GM19099 (cell line): ENCODE measurements around the gene TNFSF12.

Experiments used
- POLR2A ChIP-seq: IDR thresholded peaks from 3 replicates; pipeline ENCODE4 v1.6.1; 2011; ENCODE audit warnings: low read depth; ENCODE audit not compliant: insufficient read length; ENCODE audit errors: extremely low read depth

Gene TNFSF12

GRCh38 chr17:7548585-7549400 is at the start of gene TNFSF12:
Gene TNFSF12 (plus strand): TSS chr17:7549058. CDS start chr17:7549154, 96 bp downstream.
- TF ChIP-seq POLR2A, result peak; percentile 76

GRCh38 chr17:7499161-7499560 is 49.7 kb upstream of the TNFSF12 start:
- no peak for TF ChIP-seq POLR2A

GRCh38 chr17:7501729-7502128 is 47.1 kb upstream of the TNFSF12 start:
- TF ChIP-seq POLR2A, result no peak

- TF ChIP-seq POLR2A, result no peak
Measured at GRCh38 chr17:7502171-7502847, 46.5 kb upstream of the TNFSF12 start.

- TF ChIP-seq POLR2A, result no peak
Measured at GRCh38 chr17:7502987-7503386, 45.9 kb upstream of the TNFSF12 start.

- TF ChIP-seq POLR2A, result no peak
Measured at GRCh38 chr17:7503521-7503920, 45.3 kb upstream of the TNFSF12 start.

GRCh38 chr17:7508145-7508544 is 40.7 kb upstream of the TNFSF12 start:
- TF ChIP-seq POLR2A, result no peak

- no peak for TF ChIP-seq POLR2A
Measured at GRCh38 chr17:7508846-7509245, 40.0 kb upstream of the TNFSF12 start.

- no peak for TF ChIP-seq POLR2A
Measured at GRCh38 chr17:7509937-7510336, 38.9 kb upstream of the TNFSF12 start.

GRCh38 chr17:7511108-7511507 is 37.8 kb upstream of the TNFSF12 start:
- TF ChIP-seq POLR2A, result no peak

GRCh38 chr17:7512105-7512504 is 36.8 kb upstream of the TNFSF12 start:
- no peak for TF ChIP-seq POLR2A

GRCh38 chr17:7512824-7513540 is 35.9 kb upstream of the TNFSF12 start:
- TF ChIP-seq POLR2A, result no peak

- TF ChIP-seq POLR2A, result no peak
Measured at GRCh38 chr17:7513850-7514419, 34.9 kb upstream of the TNFSF12 start.

GRCh38 chr17:7515911-7516610 is 32.8 kb upstream of the TNFSF12 start:
- no peak for TF ChIP-seq POLR2A

GRCh38 chr17:7523033-7523432 is 25.8 kb upstream of the TNFSF12 start:
- TF ChIP-seq POLR2A, result no peak
